ENCODE data around the gene HELB. TPM values are rescaled to one million over a fixed set of nuclear protein-coding genes. Genes with fewer than 3 reads are reported as not detected.

HELB gene
- total RNA-seq, 1 experiment from 2014 or later: 10.7 TPM

DNA sequence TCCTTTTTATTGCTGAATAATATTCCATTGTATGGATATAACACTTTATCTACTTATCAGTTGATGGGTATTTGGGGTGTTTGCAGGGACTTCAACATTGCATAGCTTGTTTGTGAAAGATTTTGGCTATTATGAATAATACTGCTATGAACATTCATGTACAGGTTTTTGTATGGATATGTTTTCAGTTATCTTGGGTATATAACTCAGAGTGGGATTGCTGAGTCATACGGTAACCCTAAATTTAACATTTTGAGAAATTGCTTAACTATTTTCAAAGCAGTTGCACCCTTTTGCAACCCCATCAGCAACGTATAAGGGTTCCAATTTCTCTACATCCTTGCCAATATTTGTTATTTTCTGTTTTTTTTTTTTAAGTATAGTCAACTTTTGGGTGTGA, 27.3 kb upstream of the HELB start:
- TF ChIP-seq, protein P1, sequence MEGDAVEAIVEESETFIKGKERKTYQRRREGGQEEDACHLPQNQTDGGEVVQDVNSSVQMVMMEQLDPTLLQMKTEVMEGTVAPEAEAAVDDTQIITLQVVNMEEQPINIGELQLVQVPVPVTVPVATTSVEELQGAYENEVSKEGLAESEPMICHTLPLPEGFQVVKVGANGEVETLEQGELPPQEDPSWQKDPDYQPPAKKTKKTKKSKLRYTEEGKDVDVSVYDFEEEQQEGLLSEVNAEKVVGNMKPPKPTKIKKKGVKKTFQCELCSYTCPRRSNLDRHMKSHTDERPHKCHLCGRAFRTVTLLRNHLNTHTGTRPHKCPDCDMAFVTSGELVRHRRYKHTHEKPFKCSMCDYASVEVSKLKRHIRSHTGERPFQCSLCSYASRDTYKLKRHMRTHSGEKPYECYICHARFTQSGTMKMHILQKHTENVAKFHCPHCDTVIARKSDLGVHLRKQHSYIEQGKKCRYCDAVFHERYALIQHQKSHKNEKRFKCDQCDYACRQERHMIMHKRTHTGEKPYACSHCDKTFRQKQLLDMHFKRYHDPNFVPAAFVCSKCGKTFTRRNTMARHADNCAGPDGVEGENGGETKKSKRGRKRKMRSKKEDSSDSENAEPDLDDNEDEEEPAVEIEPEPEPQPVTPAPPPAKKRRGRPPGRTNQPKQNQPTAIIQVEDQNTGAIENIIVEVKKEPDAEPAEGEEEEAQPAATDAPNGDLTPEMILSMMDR (conservative IDR thresholded peaks at IDR 0.05): no peak
- H3K9me3 Mint-ChIP-seq: peaks cover 0 to 3% of the 10 kb centered on the region in 2 experiments; a peak in 2 of 5 replicates

More for the DNA sequence above, 27.3 kb upstream of the HELB start:
- H3K4me1 Mint-ChIP-seq: peaks cover 13 to 15% of the 10 kb centered on the region in 2 experiments
- Histone ChIP-seq H3K27me3 (ENCODE audit: insufficient read depth, low read length) (no peaks in the 10 kb centered on the region), H3K27ac (ENCODE audit: insufficient read length, low read depth, low read length) (no peak overlapping the region), H4K20me1 (ENCODE audit: control insufficient read depth, insufficient read depth, insufficient read length) (no peaks in the 10 kb centered on the region), H3K4me1 (ENCODE audit: insufficient read depth, low read length) (0 out of 2 replicates have a peak, but pooled peaks cover 3% of the 10 kb centered on the region), H4K91ac (ENCODE audit: insufficient read length, low read depth, low read length) (no peak overlapping the region), H4K5ac (ENCODE audit: insufficient read length, low read depth, low read length) (no peak overlapping the region), H2AFZ (ENCODE audit: low read length) (no peak overlapping the region), H2BK12ac (ENCODE audit: insufficient read length, low read depth, low read length) (no peak overlapping the region), H3K79me2 (ENCODE audit: insufficient read depth, low read length) (no peaks in the 10 kb centered on the region), H3K18ac (ENCODE audit: insufficient read length, low read depth, low read length) (no peak overlapping the region), H3K56ac (ENCODE audit: insufficient read length, low read depth, low read length) (no peak overlapping the region), H3K4me2 (ENCODE audit: insufficient read depth, insufficient read length, low read length) (no peak overlapping the region), H3K23ac (ENCODE audit: insufficient read length, low read depth, low read length) (no peak overlapping the region), H2BK5ac (ENCODE audit: insufficient read length, low read length) (no peak overlapping the region), H3K23me2 (ENCODE audit: insufficient read length, low read depth, low read length, poor library complexity, severe bottlenecking) (no peaks in the 10 kb centered on the region), H3K14ac (ENCODE audit: insufficient read depth, low read length) (no peak overlapping the region), H2BK120ac (ENCODE audit: low read depth, low read length, poor library complexity, severe bottlenecking) (no peak overlapping the region), H3T11ph (ENCODE audit: low read length) (no peak overlapping the region), H3K9me3 (ENCODE audit: control insufficient read depth, low read depth, low read length) (no peaks in the 10 kb centered on the region), H2BK15ac (ENCODE audit: low read depth, low read length) (no peak overlapping the region), H4K8ac (replicated peaks; ENCODE audit: insufficient read length, low read depth, low read length) (no peak overlapping the region), H3K4ac (ENCODE audit: low read depth, low read length) (no peak overlapping the region), H2AK5ac (ENCODE audit: insufficient read length, low read length) (no peak overlapping the region), H3K79me1 (ENCODE audit: insufficient read depth, low read depth, low read length, poor library complexity, severe bottlenecking) (no peaks in the 10 kb centered on the region), H2BK20ac (ENCODE audit: low read depth, low read length, poor library complexity, severe bottlenecking) (no peak overlapping the region), H3K9ac (ENCODE audit: extremely low read depth, insufficient read length, low read length) (no peak overlapping the region)
- no peaks in the 10 kb centered on the region for H3K27me3 Mint-ChIP-seq (ENCODE audit: low read depth)
- no peaks in the 10 kb centered on the region for H3K36me3 Mint-ChIP-seq (ENCODE audit: insufficient read depth in 1 of 3, low read depth in 3 of 3)
- H3K4me3 Mint-ChIP-seq: no peak overlapping the region
- WGBS (ENCODE audit: extremely low coverage, insufficient read length, low lambda C conversion rate): no CpG with 5 or more reads among the region's 2 CpGs
- no peak overlapping the region for H3K27ac Mint-ChIP-seq
- no peak for DNase-seq

All from H9 (cell line).